ENCODE results near the gene SMIM30. TPM values are rescaled to one million over a fixed set of nuclear protein-coding genes. Genes with fewer than 3 reads are reported as not detected.
A peak's percentile ranks its signal among the peaks of the same experiment; 100 is the strongest.

Gene SMIM30
- total and polyA plus RNA-seq, 2 of the 8 experiments (the other 6 are each of a cell fraction or from before 2014, with no cell fraction given): 35.2 to 49.7 TPM

DNA sequence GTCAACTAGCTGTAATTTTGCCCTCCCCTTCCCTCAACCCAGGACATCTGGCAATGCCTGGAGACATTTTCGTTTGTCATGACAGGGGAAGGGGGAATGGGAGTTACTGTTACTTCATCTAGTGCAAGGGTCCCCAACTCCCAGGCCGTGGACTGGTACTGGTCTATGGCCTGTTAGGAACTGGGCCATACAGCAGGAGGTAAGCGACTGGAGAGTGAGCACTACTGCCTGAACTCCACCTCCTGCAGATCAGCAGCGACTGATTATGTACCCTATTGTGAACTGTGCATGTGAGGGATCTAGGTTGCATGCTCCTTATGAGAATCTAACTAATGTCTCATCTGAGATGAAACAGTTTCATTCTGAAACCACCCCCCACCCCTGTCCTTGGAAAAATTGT, 22.6 kb upstream of the SMIM30 start:
- no peak overlapping the region for H2BK12ac ChIP-seq (ENCODE audit: low read depth, low read length)
- no peaks in the 10 kb centered on the region for H3K9me3 ChIP-seq (ENCODE audit: insufficient read depth in 2 of 2, low read depth in 1 of 2, low read length in 1 of 2)
- H3K27ac ChIP-seq (ENCODE audit: low read depth, low read length): no peak overlapping the region
- H2AK5ac ChIP-seq (ENCODE audit: low read depth, low read length): no peak overlapping the region
- H3K27me3 ChIP-seq (replicated peaks in 1 of 4; ENCODE audit: control insufficient read depth in 3 of 4, extremely low read depth in 1 of 4, insufficient read depth in 3 of 4, low read length in 3 of 4): no peaks in the 10 kb centered on the region
- no peak overlapping the region for H3K18ac ChIP-seq (ENCODE audit: extremely low read depth, low read length)
- H2BK15ac ChIP-seq (ENCODE audit: low read length): no peak overlapping the region
- no peak overlapping the region for H3K23ac ChIP-seq (ENCODE audit: insufficient read length)
- H3K4ac ChIP-seq (replicated peaks; ENCODE audit: insufficient read length, low read depth, low read length): no peak overlapping the region
- H3K79me1 ChIP-seq (ENCODE audit: low read depth, low read length): no peaks in the 10 kb centered on the region
- no peak overlapping the region for H3K9ac ChIP-seq (replicated peaks in 1 of 4; ENCODE audit: extremely low read depth in 1 of 4, low read depth in 3 of 4, low read length in 3 of 4)
- H4K8ac ChIP-seq (ENCODE audit: extremely low read depth, insufficient read depth, low read length): no peak overlapping the region
- no peaks in the 10 kb centered on the region for H3K79me2 ChIP-seq (ENCODE audit: control insufficient read depth in 1 of 2, insufficient read depth in 2 of 2, low read length in 2 of 2)
- POLR2A ChIA-PET (ENCODE audit: partially characterized antibody): no interaction called here
- H3K4me3 ChIP-seq (ENCODE audit: extremely low read depth in 1 of 4, insufficient read depth in 2 of 4, low read depth in 3 of 4, low read length in 4 of 4): no peak overlapping the region
- no peaks in the 10 kb centered on the region for H3K23me2 ChIP-seq (ENCODE audit: low read depth, low read length)
- no peak overlapping the region for H4K91ac ChIP-seq (replicated peaks; ENCODE audit: insufficient read length, low read length)
- WGBS, 2 experiments (ENCODE audit: extremely low coverage in 1 of 2, insufficient coverage in 1 of 2, insufficient read length in 1 of 2, insufficient replicate concordance in 2 of 2, low coverage in 1 of 2, low lambda C conversion rate in 2 of 2, missing lambda C conversion rate in 1 of 2): 89% methylated on average over 4 of the region's 4 CpGs; no CpG with 5 or more reads in 1 of the 2 experiments
- H3K4me1 ChIP-seq (replicated peaks in 1 of 4; ENCODE audit: control insufficient read depth in 3 of 4, insufficient read depth in 4 of 4, low read length in 3 of 4): no peaks in the 10 kb centered on the region
- no peak overlapping the region for H2BK20ac ChIP-seq (ENCODE audit: low read length)
- H4K20me1 ChIP-seq (replicated peaks in 1 of 2; ENCODE audit: control insufficient read depth in 1 of 2, insufficient read depth in 2 of 2, low read length in 2 of 2): no peaks in the 10 kb centered on the region
- H2AFZ ChIP-seq (ENCODE audit: low read length): peak overlapping the region; percentile 28; the same call in 1 of the 2 replicates
- no peaks in the 10 kb centered on the region for H3K36me3 ChIP-seq (ENCODE audit: control insufficient read depth in 2 of 4, insufficient read depth in 4 of 4, low read length in 3 of 4)
- no peak overlapping the region for H2BK5ac ChIP-seq (ENCODE audit: low read depth, low read length)
- H3K4me2 ChIP-seq (ENCODE audit: insufficient read depth in 1 of 2, low read depth in 2 of 2, low read length in 2 of 2): no peak overlapping the region
- CTCF ChIA-PET (ENCODE audit: partially characterized antibody): interaction anchor here (1.8 kb wide), 1 partner anchor 19 kb away, joined by 5 read pairs; no protein-coding TSS in a partner anchor
- no peak overlapping the region for H3K14ac ChIP-seq (ENCODE audit: insufficient read length)
- DNase-seq (ENCODE audit: low read depth in 1 of 2, low spot score in 2 of 2) (no peak), FAIRE-seq (no peak)
- no peak overlapping the region for H3K56ac ChIP-seq (replicated peaks; ENCODE audit: insufficient read length, low read depth, low read length)
- no peak overlapping the region for H4K5ac ChIP-seq (ENCODE audit: insufficient read length, low read depth, low read length)
- no peak overlapping the region for H2BK120ac ChIP-seq (replicated peaks; ENCODE audit: low read depth, low read length)
- TF ChIP-seq NRF1 (IDR thresholded peaks at IDR 0.05; ENCODE audit: low read depth, low read length) (no peak), TBP (IDR thresholded peaks at IDR 0.05; ENCODE audit: low read depth, low read length) (no peak), PHF8 (conservative IDR thresholded peaks at IDR 0.05; ENCODE audit: low read depth, low read length) (no peak), RXRA (IDR thresholded peaks at IDR 0.05; ENCODE audit: insufficient read depth, low read depth, low read length) (no peak), FOSL1 (IDR thresholded peaks at IDR 0.05; ENCODE audit: insufficient read depth, low read depth, low read length) (no peak), SAP30 (IDR thresholded peaks at IDR 0.05; ENCODE audit: insufficient read depth, insufficient replicate concordance, low read length) (no peak), POLR2A (IDR thresholded peaks at IDR 0.05; ENCODE audit: control extremely low read depth in 1 of 2, low read depth in 2 of 2, low read length in 2 of 2) (no peak)
- TF ChIP-seq, protein P1, sequence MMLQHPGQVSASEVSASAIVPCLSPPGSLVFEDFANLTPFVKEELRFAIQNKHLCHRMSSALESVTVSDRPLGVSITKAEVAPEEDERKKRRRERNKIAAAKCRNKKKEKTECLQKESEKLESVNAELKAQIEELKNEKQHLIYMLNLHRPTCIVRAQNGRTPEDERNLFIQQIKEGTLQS (IDR thresholded peaks at IDR 0.05; ENCODE audit: insufficient read depth, low read depth, low read length): no peak

Measured in H1 (cell line).